ENCODE measurements around the gene MED27. TPM values are rescaled to one million over a fixed set of nuclear protein-coding genes. Genes with fewer than 3 reads are reported as not detected.

MED27 gene
- total RNA-seq, 2 donors from 2014 or later: 29.8 to 37.0 TPM

DNA sequence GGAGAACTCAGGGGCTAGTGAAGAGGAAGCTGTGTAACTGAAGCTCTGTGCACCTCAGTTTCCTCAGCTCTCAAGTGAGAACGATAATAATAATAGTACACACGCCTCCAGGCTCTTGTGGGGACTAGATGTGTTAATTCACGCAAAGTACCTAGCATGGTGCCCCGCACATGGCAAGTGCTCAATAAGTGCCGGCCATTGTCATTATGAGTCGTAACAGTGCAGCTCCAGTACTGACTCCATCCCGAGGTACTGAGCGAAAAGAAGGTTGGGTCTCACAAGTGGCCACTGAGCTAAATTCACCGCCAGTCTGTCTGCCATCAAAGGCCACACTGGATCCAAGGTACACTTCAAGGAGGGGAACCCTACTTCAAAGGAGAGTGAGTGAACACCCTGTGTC is 40.4 kb downstream of the MED27 start:
- DNase-seq: no peak
- no peaks in the 10 kb centered on the region for H3K4me1 ChIP-seq (ENCODE audit: control insufficient read depth, insufficient read depth, low read length)
- H3K4me3 Mint-ChIP-seq: no peak overlapping the region
- no peaks in the 10 kb centered on the region for H3K27me3 ChIP-seq (ENCODE audit: control insufficient read depth, insufficient read depth, low read length, poor library complexity, severe bottlenecking)
- H3K4me3 ChIP-seq (ENCODE audit: low read length): no peak overlapping the region
- H3K4me1 Mint-ChIP-seq: peaks cover 15% of the 10 kb centered on the region
- H3K9ac ChIP-seq (ENCODE audit: extremely low read depth, low read length, poor library complexity, severe bottlenecking): no peak overlapping the region
- H3K27ac ChIP-seq (ENCODE audit: low read depth, low read length): no peak overlapping the region
- no peaks in the 10 kb centered on the region for H3K9me3 ChIP-seq (ENCODE audit: control insufficient read depth, low read length)
- H3K27me3 Mint-ChIP-seq (ENCODE audit: insufficient read depth): no peaks in the 10 kb centered on the region
- TF ChIP-seq, protein P1, sequence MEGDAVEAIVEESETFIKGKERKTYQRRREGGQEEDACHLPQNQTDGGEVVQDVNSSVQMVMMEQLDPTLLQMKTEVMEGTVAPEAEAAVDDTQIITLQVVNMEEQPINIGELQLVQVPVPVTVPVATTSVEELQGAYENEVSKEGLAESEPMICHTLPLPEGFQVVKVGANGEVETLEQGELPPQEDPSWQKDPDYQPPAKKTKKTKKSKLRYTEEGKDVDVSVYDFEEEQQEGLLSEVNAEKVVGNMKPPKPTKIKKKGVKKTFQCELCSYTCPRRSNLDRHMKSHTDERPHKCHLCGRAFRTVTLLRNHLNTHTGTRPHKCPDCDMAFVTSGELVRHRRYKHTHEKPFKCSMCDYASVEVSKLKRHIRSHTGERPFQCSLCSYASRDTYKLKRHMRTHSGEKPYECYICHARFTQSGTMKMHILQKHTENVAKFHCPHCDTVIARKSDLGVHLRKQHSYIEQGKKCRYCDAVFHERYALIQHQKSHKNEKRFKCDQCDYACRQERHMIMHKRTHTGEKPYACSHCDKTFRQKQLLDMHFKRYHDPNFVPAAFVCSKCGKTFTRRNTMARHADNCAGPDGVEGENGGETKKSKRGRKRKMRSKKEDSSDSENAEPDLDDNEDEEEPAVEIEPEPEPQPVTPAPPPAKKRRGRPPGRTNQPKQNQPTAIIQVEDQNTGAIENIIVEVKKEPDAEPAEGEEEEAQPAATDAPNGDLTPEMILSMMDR (conservative IDR thresholded peaks at IDR 0.05): no peak
- H3K27ac Mint-ChIP-seq: no peak overlapping the region
- H3K9me3 Mint-ChIP-seq: no peaks in the 10 kb centered on the region
- H3K36me3 Mint-ChIP-seq (ENCODE audit: low read depth): no peaks in the 10 kb centered on the region
- 85 to 95% methylated on average over 9 of the region's 9 CpGs for WGBS, 2 experiments (ENCODE audit: insufficient coverage in 1 of 2, insufficient read length in 1 of 2)
- no peaks in the 10 kb centered on the region for H3K36me3 ChIP-seq (ENCODE audit: control insufficient read depth, insufficient read depth, low read length)

DNA sequence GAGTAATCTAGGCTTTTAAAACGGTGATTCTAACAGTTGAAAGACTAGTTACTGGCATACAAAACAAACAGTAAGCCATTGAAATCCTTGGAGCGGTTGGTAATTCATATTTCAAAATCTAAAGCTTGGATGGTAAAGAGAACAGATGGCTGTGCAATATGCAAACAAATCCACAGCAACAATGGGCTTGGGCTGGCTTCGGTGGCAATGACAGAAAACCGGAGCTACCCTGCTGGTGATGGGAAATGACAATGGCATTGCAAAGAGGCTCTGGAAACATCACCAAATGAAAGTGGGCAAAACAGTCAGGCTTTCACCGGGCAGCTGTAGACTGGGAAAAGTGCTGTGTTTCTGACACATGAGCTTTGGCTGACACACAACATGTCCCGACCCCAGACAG is 42.2 kb downstream of the MED27 start:
- no peaks in the 10 kb centered on the region for H3K9me3 Mint-ChIP-seq
- peaks cover 22% of the 10 kb centered on the region for H3K4me1 Mint-ChIP-seq
- no peaks in the 10 kb centered on the region for H3K36me3 ChIP-seq (ENCODE audit: control insufficient read depth, insufficient read depth, low read length)
- H3K27ac ChIP-seq (ENCODE audit: low read depth, low read length): peak overlapping the region; percentile 1
- no peaks in the 10 kb centered on the region for H3K27me3 ChIP-seq (ENCODE audit: control insufficient read depth, insufficient read depth, low read length, poor library complexity, severe bottlenecking)
- H3K27me3 Mint-ChIP-seq (ENCODE audit: insufficient read depth): no peaks in the 10 kb centered on the region
- no peak overlapping the region for H3K9ac ChIP-seq (ENCODE audit: extremely low read depth, low read length, poor library complexity, severe bottlenecking)
- no peaks in the 10 kb centered on the region for H3K36me3 Mint-ChIP-seq (ENCODE audit: low read depth)
- H3K9me3 ChIP-seq (ENCODE audit: control insufficient read depth, low read length): no peaks in the 10 kb centered on the region
- H3K27ac Mint-ChIP-seq: no peak overlapping the region
- 71 to 85% methylated on average over 5 to 6 of the region's 6 CpGs for WGBS, 2 experiments (ENCODE audit: insufficient coverage in 1 of 2, insufficient read length in 1 of 2)
- TF ChIP-seq, protein P1 (conservative IDR thresholded peaks at IDR 0.05): no peak
- no peaks in the 10 kb centered on the region for H3K4me1 ChIP-seq (ENCODE audit: control insufficient read depth, insufficient read depth, low read length)
- DNase-seq: no peak
- no peak overlapping the region for H3K4me3 ChIP-seq (ENCODE audit: low read length)
- no peak overlapping the region for H3K4me3 Mint-ChIP-seq

DNA sequence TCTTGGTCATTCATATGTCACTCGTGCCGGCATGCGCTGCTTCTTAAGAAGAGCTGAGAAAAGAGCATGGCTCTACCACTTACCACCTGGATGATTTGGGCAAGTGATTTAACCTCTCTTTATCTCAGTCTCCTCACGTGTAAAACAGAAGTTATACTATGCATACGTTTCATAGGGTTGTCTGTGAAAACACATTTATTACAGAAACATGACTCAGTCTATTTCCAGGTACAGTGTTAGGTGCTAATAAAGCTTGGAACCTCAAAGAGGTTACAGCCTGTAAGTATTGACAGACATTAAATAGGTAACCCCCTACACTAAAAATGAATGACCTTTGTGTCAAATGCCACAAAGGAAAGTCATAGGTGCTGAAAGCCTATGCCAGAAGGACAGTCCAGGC is 43.1 kb downstream of the MED27 start:
- H3K27ac Mint-ChIP-seq: no peak overlapping the region

More for the DNA sequence above, 43.1 kb downstream of the MED27 start:
- TF ChIP-seq, protein P1 (conservative IDR thresholded peaks at IDR 0.05): no peak
- Mint-ChIP-seq H3K4me3 (no peak overlapping the region), H3K36me3 (ENCODE audit: low read depth) (no peaks in the 10 kb centered on the region), H3K9me3 (no peaks in the 10 kb centered on the region), H3K27me3 (ENCODE audit: insufficient read depth) (no peaks in the 10 kb centered on the region), H3K4me1 (peaks cover 19% of the 10 kb centered on the region)
- Histone ChIP-seq H3K36me3 (ENCODE audit: control insufficient read depth, insufficient read depth, low read length) (no peaks in the 10 kb centered on the region), H3K9me3 (ENCODE audit: control insufficient read depth, low read length) (no peaks in the 10 kb centered on the region), H3K9ac (ENCODE audit: extremely low read depth, low read length, poor library complexity, severe bottlenecking) (no peak overlapping the region), H3K4me1 (ENCODE audit: control insufficient read depth, insufficient read depth, low read length) (no peaks in the 10 kb centered on the region), H3K27me3 (ENCODE audit: control insufficient read depth, insufficient read depth, low read length, poor library complexity, severe bottlenecking) (no peaks in the 10 kb centered on the region), H3K4me3 (ENCODE audit: low read length) (no peak overlapping the region), H3K27ac (ENCODE audit: low read depth, low read length) (no peak overlapping the region)
- no peak for DNase-seq
- 89 to 96% methylated on average over 5 of the region's 5 CpGs for WGBS, 2 experiments (ENCODE audit: insufficient coverage in 1 of 2, insufficient read length in 1 of 2)

All from endodermal cell (in vitro differentiated cells).